Fibroblast of mammary gland (primary cell): ENCODE data around the gene ACTR5.

Experiments used
- DNase-seq: peaks from one replicate; pipeline ENCODE4 v3.0.0-alpha.2; 2010; ENCODE audit warnings: low read depth
- H3K4me3 ChIP-seq: 2 replicates; pipeline ENCODE4 v1.5.1; 2011; ENCODE audit warnings: low read depth, mild to moderate bottlenecking, low read length, moderate library complexity; ENCODE audit not compliant: control insufficient read depth
- TF ChIP-seq, protein P1 (sequence below): conservative IDR thresholded peaks from 2 replicates; pipeline ENCODE4 v1.5.1; 2011; ENCODE audit warnings: low read depth, low read length, inconsistent platforms; ENCODE audit not compliant: control insufficient read depth, insufficient read depth

ACTR5 gene

DNA sequence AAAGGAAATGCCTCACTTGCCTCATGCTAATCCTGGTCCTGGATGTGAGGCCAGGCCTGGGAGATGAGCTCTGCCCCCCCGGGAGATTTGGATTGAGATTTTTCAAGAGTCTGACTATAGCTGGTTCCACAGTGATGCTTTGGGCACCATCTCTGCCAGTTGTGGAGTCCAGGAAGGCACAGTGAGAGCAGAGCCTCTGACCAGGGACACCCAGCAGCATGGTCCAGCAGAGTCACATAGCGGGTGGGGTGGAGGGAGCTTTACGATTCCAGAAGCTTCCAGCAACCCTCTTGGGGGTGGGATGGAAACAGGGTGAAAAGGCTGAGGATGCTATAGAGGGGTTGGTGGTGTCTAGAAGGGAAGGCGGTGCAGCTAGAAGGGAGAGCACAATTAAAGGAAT is 15.3 kb upstream of the ACTR5 start:
- no peak overlapping the region for H3K4me3 ChIP-seq
- TF ChIP-seq, protein P1, sequence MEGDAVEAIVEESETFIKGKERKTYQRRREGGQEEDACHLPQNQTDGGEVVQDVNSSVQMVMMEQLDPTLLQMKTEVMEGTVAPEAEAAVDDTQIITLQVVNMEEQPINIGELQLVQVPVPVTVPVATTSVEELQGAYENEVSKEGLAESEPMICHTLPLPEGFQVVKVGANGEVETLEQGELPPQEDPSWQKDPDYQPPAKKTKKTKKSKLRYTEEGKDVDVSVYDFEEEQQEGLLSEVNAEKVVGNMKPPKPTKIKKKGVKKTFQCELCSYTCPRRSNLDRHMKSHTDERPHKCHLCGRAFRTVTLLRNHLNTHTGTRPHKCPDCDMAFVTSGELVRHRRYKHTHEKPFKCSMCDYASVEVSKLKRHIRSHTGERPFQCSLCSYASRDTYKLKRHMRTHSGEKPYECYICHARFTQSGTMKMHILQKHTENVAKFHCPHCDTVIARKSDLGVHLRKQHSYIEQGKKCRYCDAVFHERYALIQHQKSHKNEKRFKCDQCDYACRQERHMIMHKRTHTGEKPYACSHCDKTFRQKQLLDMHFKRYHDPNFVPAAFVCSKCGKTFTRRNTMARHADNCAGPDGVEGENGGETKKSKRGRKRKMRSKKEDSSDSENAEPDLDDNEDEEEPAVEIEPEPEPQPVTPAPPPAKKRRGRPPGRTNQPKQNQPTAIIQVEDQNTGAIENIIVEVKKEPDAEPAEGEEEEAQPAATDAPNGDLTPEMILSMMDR, result no peak
- no peak for DNase-seq

DNA sequence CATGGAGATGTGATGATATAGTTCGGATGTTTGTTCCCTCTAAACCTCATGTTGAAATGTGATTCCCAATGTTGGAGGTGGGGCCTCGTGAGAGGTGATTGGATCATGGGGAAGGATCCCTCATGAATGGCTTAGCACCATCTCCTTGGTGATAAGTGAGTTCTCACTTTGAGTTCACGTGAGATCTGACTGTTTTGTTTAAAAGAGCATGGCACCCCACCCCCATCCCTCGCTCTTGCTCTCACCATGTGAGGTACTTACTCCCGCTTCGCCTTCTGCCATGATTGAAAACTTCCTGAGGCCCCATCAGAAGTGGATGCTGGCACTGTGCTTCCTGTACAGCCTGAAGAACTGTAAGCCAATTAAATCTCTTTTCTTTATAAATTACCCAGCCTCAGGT is 13.1 kb upstream of the ACTR5 start:
- TF ChIP-seq, protein P1, result no peak
- H3K4me3 ChIP-seq, result no peak overlapping the region
- DNase-seq, result no peak

DNA sequence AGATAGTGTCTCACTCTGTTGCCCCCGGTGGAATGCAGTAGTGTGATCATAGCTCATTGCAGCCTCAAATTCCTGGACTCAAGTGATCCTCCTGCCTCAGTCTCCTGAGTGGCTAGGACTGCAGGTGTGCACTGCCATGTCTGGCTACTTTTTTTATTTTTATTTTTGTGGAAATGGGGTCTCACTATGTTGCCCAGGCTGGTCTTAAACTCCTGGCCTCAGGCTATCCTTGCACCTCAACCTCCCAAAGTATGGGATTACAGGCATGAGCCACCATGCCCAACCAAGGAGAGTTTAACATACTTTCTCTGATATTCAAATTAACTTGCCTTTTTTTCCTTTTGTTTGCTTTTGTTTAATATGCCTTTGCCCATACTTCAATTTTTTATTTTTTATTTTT is 10.4 kb upstream of the ACTR5 start:
- no peak overlapping the region for H3K4me3 ChIP-seq
- TF ChIP-seq, protein P1, result no peak

DNA sequence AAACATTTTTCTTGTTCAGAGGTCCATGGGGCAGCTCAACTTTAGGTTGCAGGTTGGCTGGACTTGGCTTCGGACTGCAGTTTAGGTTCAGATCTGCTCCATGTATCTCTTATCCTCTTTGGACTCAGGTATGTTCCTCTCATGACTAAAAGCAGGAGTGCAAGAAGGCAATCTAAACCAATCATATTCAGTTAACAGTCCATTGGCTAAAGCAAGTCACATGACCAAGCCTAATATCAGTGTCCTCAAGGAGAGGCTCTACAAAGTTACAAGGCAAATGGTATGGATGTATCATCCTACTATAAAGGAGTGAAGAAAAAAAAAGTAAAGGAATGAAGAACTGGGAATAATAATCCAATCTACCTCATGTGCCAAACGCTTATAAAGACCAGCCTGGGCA is 2.5 kb upstream of the ACTR5 start:
- no peak for DNase-seq
- TF ChIP-seq, protein P1, result no peak
- H3K4me3 ChIP-seq, result no peak overlapping the region

More for the DNA sequence above, 10.4 kb upstream of the ACTR5 start:
- DNase-seq, result no peak

DNA sequence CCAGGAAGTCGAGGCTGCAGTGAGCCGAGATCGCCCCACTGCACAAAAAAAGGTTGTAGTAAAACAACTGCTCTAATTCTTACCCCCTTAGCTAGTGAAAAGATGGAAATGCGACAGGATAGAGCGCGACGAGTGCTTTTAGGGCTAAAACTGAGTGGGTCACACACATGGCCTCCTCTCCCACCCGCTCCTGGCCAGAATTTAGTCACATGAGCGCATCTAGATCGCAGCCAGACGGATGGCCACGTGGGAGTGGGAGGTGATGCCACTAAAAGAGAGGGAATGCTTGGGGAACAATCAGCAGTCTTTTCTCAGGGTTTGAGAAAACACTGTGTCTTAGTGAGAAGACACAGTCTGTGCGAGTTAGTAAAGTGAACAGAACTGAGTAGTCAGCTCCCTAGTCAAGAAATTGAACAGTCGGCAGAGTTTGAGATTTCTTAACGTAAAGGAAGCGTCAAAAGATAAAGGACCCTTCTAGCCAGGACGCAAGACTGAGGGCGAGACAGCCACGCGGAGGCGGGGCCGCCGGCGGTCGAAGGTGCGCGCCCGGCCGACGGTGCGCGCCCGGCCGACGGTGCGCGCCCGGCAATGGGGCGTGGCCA is 664 bp upstream of the ACTR5 start:
- no peak for DNase-seq
- H3K4me3 ChIP-seq, result peak overlapping the region; percentile 39
- TF ChIP-seq, protein P1, result no peak

DNA sequence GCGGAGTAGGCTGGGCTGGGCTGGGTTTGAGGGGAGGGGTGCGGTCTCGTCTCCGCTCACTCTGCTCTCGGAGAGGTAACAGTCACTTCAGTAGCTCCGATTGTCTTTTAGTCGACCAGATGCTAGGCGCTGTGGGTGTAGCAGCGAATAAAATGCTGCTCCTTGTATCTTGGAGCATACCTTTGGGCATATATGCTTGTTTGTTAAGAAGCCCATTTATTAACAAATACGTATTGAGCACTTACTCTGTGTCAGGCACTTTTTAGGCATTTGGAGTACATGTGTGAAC is 545 bp downstream of the ACTR5 start:
- DNase-seq, result no peak
- peak overlapping the region; percentile 88 for H3K4me3 ChIP-seq
- TF ChIP-seq, protein P1, result no peak
